ENCODE data around the gene SYNM.

- TF ChIP-seq GATA2 (IDR thresholded peaks at IDR 0.05; ENCODE audit: low read depth, low read length) = no peak
- TF ChIP-seq GATA3 (IDR thresholded peaks at IDR 0.05; ENCODE audit: low read depth, low read length) = no peak
Measured at GRCh38 chr15:99141943-99142342, 37.1 kb downstream of the SYNM start.
